K562 (cell line): ENCODE measurements around the gene PRDM15. TPM values are rescaled to one million over a fixed set of nuclear protein-coding genes. Genes with fewer than 3 reads are reported as not detected.

Experiments
- ATAC-seq: fragments of 200-7000 bp; cut with Tn5 transposase; 3 replicates; pipeline ENCODE4 v1.9.1; 2020; ENCODE audit warnings: moderate library complexity
- BruUV-seq: library from RNA; stranded (reverse); fragments of 400-500 nt; replicated peaks from 2 replicates; lab custom pipeline; 2021; lab: Mats Ljungman, UMichigan
- CTCF ChIA-PET: fragments of 300-600 bp; formaldehyde crosslinking; extraction: SDS; loops from one replicate; lab custom pipeline; 2021; ENCODE audit warnings: low intra/inter-chr PET ratio; lab: Yijun Ruan, JAX
- POLR2A ChIA-PET: fragments of 300-600, 350-650 bp; sonication (Branson Sonifier 250); formaldehyde crosslinking; extraction: SDS; loops from one replicate; lab custom pipeline; 2021; ENCODE audit warnings: antibody characterized with exemption, inconsistent platforms; lab: Yijun Ruan, JAX
- DNase-seq, 4 experiments: peaks; one replicate each; pipeline versions ENCODE4 v3.0.0 to v3.0.0-alpha.2; 2011 to 2018; ENCODE audit warnings: low spot score in 3 of 4, mixed read lengths in 3 of 4; ENCODE audit errors: extremely low read depth in 1 of 4
- FAIRE-seq: peaks from 2 replicates; lab custom pipeline; 2011; peaks lifted over from hg19 to GRCh38; lab: Jason Lieb, UNC
- H2AFZ ChIP-seq: 2 replicates; pipeline ENCODE4 v1.6.0; 2011; ENCODE audit warnings: low read depth, low read length, control low read depth, inconsistent platforms
- H3K27ac ChIP-seq: fragments of 200-600 bp; 3 replicates; pipeline ENCODE4 v1.8.0; 2011; ENCODE audit warnings: low read depth, mild to moderate bottlenecking, control low read depth, inconsistent platforms, low read length, moderate library complexity, mixed read lengths; ENCODE audit errors: extremely low read depth
- H3K27me3 ChIP-seq, 2 experiments: fragments of 300-600 bp in 1 of 2; 2 replicates in 1 of 2; 3 replicates in 1 of 2; pipeline versions ENCODE4 v1.6.0 to v1.8.0; 2011; ENCODE audit warnings: inconsistent platforms in 2 of 2, low read length in 2 of 2, mild to moderate bottlenecking in 1 of 2, mixed read lengths in 1 of 2, moderate library complexity in 1 of 2; ENCODE audit not compliant: control insufficient read depth in 2 of 2, insufficient read depth in 2 of 2
- H3K36me3 ChIP-seq: fragments of 300-600 bp; 3 replicates; pipeline ENCODE4 v1.8.0; 2011; ENCODE audit warnings: mild to moderate bottlenecking, low read length, inconsistent platforms; ENCODE audit not compliant: control insufficient read depth, insufficient read depth
- H3K4me1 ChIP-seq, 2 experiments: fragments of 200-600 bp in 1 of 2; replicated peaks in 1 of 2; 2 replicates in 1 of 2; 3 replicates in 1 of 2; pipeline versions ENCODE4 v1.5.1 to v1.8.0; 2011; ENCODE audit warnings: inconsistent platforms in 2 of 2, low read length in 2 of 2, mild to moderate bottlenecking in 1 of 2, mixed read lengths in 1 of 2, moderate library complexity in 1 of 2; ENCODE audit not compliant: control insufficient read depth in 2 of 2, insufficient read depth in 2 of 2
- H3K4me2 ChIP-seq: 2 replicates; pipeline ENCODE4 v1.6.1; 2011; ENCODE audit warnings: low read length, control low read depth, inconsistent platforms, mixed read lengths; ENCODE audit not compliant: insufficient read depth
- H3K4me3 ChIP-seq: fragments of 200-600 bp; sonication (generic), shearing (Covaris generic); 2 replicates; pipeline ENCODE4 v1.5.1; 2016; ENCODE audit warnings: control low read depth, inconsistent platforms
- H3K79me2 ChIP-seq: fragments of 200-600 bp; 3 replicates; pipeline ENCODE4 v1.8.0; 2011; ENCODE audit warnings: low read length, inconsistent platforms; ENCODE audit not compliant: control insufficient read depth, insufficient read depth
- H3K9ac ChIP-seq, 2 experiments: 2 replicates each; pipeline versions ENCODE4 v1.6.0 to v1.6.1; 2011; ENCODE audit warnings: low read depth in 2 of 2, low read length in 2 of 2, control low read depth in 1 of 2, inconsistent platforms in 1 of 2, mild to moderate bottlenecking in 1 of 2, mixed read lengths in 1 of 2; ENCODE audit not compliant: insufficient read depth in 1 of 2
- H3K9me1 ChIP-seq: one replicate; pipeline ENCODE4 v1.6.0; 2011; ENCODE audit warnings: inconsistent platforms, mild to moderate bottlenecking, low read length, moderate library complexity; ENCODE audit not compliant: control insufficient read depth, insufficient read depth
- H3K9me3 ChIP-seq: replicated peaks from 2 replicates; pipeline ENCODE4 v1.5.1; 2011; ENCODE audit warnings: low read depth, low read length, inconsistent platforms; ENCODE audit not compliant: control insufficient read depth, insufficient read depth
- H4K20me1 ChIP-seq: replicated peaks from 2 replicates; pipeline ENCODE4 v1.6.1; 2011; ENCODE audit warnings: low read length, inconsistent platforms, mixed read lengths; ENCODE audit not compliant: control insufficient read depth, insufficient read depth
- CSDE1 ChIP-seq, 2 experiments: fragments of 450-650 bp; IDR thresholded peaks; 2 replicates each; pipeline ENCODE4 v1.6.1; 2016; ENCODE audit warnings: mild to moderate bottlenecking in 1 of 2
- EWSR1 ChIP-seq: fragments of 450-650 bp; IDR thresholded peaks from 2 replicates; pipeline ENCODE4 v1.6.1; 2018; ENCODE audit warnings: borderline replicate concordance, mild to moderate bottlenecking, low read depth, moderate library complexity; ENCODE audit not compliant: partially characterized antibody
- TAF1 ChIP-seq: IDR thresholded peaks from 2 replicates; pipeline ENCODE4 v1.6.1; 2011; ENCODE audit warnings: mild to moderate bottlenecking, low read length, moderate library complexity; ENCODE audit not compliant: insufficient read depth, control insufficient read depth, severe bottlenecking; ENCODE audit errors: extremely low read depth
- YY1 ChIP-seq, 3 experiments: IDR thresholded peaks; 2 replicates each; pipeline ENCODE4 v1.6.1; 2011; ENCODE audit warnings: low read length in 2 of 3, mild to moderate bottlenecking in 2 of 3, moderate library complexity in 2 of 3, borderline replicate concordance in 1 of 3, control low read depth in 1 of 3, low read depth in 1 of 3; ENCODE audit not compliant: insufficient read depth in 3 of 3, insufficient replicate concordance in 2 of 3, control insufficient read depth in 1 of 3, insufficient read length in 1 of 3; ENCODE audit errors: extremely low read depth in 1 of 3
- ZNF121 ChIP-seq: sonication (generic); formaldehyde crosslinking; conservative IDR thresholded peaks from 2 replicates; pipeline ENCODE4 v1.8.0; 2022; ENCODE audit warnings: missing genetic modification reagents
- WGBS: fragments of 100-300 bp; shearing (Covaris generic); methylation state at CpG from one replicate; pipeline ENCODE4 v1.1.6; 2016; ENCODE audit warnings: low coverage, mixed read lengths; ENCODE audit not compliant: insufficient coverage; ENCODE audit errors: missing lambda C conversion rate; 5-methylcytosine and 5-hydroxymethylcytosine counted together
- in situ Hi-C: fragments of 300-500 bp; cut with MboI; formaldehyde crosslinking; loops from 4 replicates; pipeline ENCODE4 v1.15.0; 2018; ENCODE audit warnings: inconsistent platforms, mixed read lengths
- intact Hi-C: fragments of 100-400 bp; cut with micrococcal nuclease; formaldehyde crosslinking; loops from 2 replicates; pipeline ENCODE4 v1.14.2; 2022
- polyA plus RNA-seq, 8 experiments: library from polyadenylated mRNA; depleted of rRNA in 4 of 8; stranded (reverse) in 5 of 8; unstranded in 3 of 8; fragments of >200 nt; fragmentation: Nextera tagmentation in 2 of 8; fragmentation: Illumina TruSeq in 1 of 8; extraction: Ambion mirVana in 2 of 8; extraction: Trizol in 1 of 8; gene quantifications; 2 replicates each; pipeline versions ENCODE4 v1.2.1 to v1.2.3, GENCODE V29; 2011 to 2014; ENCODE audit warnings: inconsistent platforms in 1 of 8, missing spikeins in 1 of 8
- total RNA-seq, 7 experiments: library from RNA; depleted of rRNA in 6 of 7; stranded (reverse); fragments of >200 nt in 6 of 7; fragmentation: Illumina TruSeq in 2 of 7; extraction: Trizol in 2 of 7; gene quantifications; 2 replicates each; pipeline versions ENCODE4 v1.2.1 to v1.2.3, GENCODE V29; 2011 to 2021; ENCODE audit warnings: low replicate concordance in 1 of 7

Gene PRDM15
- total and polyA plus RNA-seq, 9 of the 15 experiments (the other 6 are each of a cell fraction or from before 2014, with no cell fraction given) = 0.93 to 9.2 (median 6.2) TPM

- in situ Hi-C loops = no loop called here
- peaks cover 2% of the 10 kb centered on the region; the same call in 1 of the 2 replicates for H4K20me1 ChIP-seq
- no peak overlapping the region for H3K4me2 ChIP-seq
- H3K4me1 ChIP-seq = peaks cover 24% of the 10 kb centered on the region in 2 experiments
- FAIRE-seq (no peak), ATAC-seq (no peak), DNase-seq (no peak)
- H3K27ac ChIP-seq = no peak overlapping the region
- no peak overlapping the region for H3K9ac ChIP-seq
- ChIA-PET POLR2A (interaction anchor here (0.7 kb wide), 1 partner anchor 277 kb away, joined by 4 read pairs; no protein-coding TSS in a partner anchor), CTCF (no interaction called here)
- H2AFZ ChIP-seq = no peak overlapping the region
- H3K4me3 ChIP-seq = no peak overlapping the region
- H3K9me1 ChIP-seq = no peaks in the 10 kb centered on the region
- no TSS peak for BruUV-seq
- intact Hi-C loops = no loop called here
- 90% methylated on average over 7 of the region's 8 CpGs for WGBS
- H3K36me3 ChIP-seq = peaks cover 39% of the 10 kb centered on the region
- TF ChIP-seq YY1 (IDR thresholded peaks at IDR 0.05; ENCODE audit: borderline replicate concordance in 1 of 3, control insufficient read depth in 1 of 3, extremely low read depth in 1 of 3, insufficient read depth in 3 of 3, insufficient read length in 1 of 3, insufficient replicate concordance in 2 of 3, low read depth in 1 of 3, low read length in 2 of 3) (no peak), TAF1 (no peak), CSDE1 (IDR thresholded peaks at IDR 0.05) (no peak)
- TF ChIP-seq, all 486 proteins: peak for 0
- Histone ChIP-seq H3K9me3 (no peaks in the 10 kb centered on the region), H3K27me3 (no peaks in the 10 kb centered on the region), H3K79me2 (no peaks in the 10 kb centered on the region)
Measured at GRCh38 chr21:41897700-41898099, 18.6 kb upstream of the PRDM15 start.

GRCh38 chr21:41897047-41897669 is 18.0 kb upstream of the PRDM15 start:
- Histone ChIP-seq H3K27me3 (no peaks in the 10 kb centered on the region), H3K36me3 (peaks cover 35% of the 10 kb centered on the region), H3K4me3 (no peak overlapping the region), H3K27ac (no peak overlapping the region), H3K4me1 (peaks cover 24% of the 10 kb centered on the region in 2 experiments), H3K9ac (no peak overlapping the region; a peak in 1 of 4 replicates), H3K79me2 (no peaks in the 10 kb centered on the region), H3K4me2 (no peak overlapping the region), H4K20me1 (peaks cover 2% of the 10 kb centered on the region; the same call in 1 of the 2 replicates), H2AFZ (no peak overlapping the region), H3K9me3 (no peaks in the 10 kb centered on the region), H3K9me1 (no peaks in the 10 kb centered on the region)
- no peak for DNase-seq
- no peak for ATAC-seq
- BruUV-seq = no TSS peak
- intact Hi-C loops (no loop called here), in situ Hi-C loops (no loop called here)
- FAIRE-seq = no peak
- 85% methylated on average over 10 of the region's 11 CpGs for WGBS
- CTCF ChIA-PET = no interaction called here
- TF ChIP-seq EWSR1 (no peak), ZNF121 (no peak)
- TF ChIP-seq, all 486 proteins: peak for 0
- POLR2A ChIA-PET = no interaction called here
